ENCODE data around the gene EPHA4.
"Not testable (repeated sequence)": the region's sequence is repeated elsewhere in the genome, so short reads cannot be mapped to it uniquely, and the experiment has no call there.

EPHA4 gene

GRCh38 chr2:221539246-221539645 lies 32.9 kb downstream of the EPHA4 start:
- no peak for DNase-seq (ENCODE audit: low read depth)

- no peak for DNase-seq (ENCODE audit: low read depth)
Observed at GRCh38 chr2:221535824-221536223, 36.3 kb downstream of the EPHA4 start.

GRCh38 chr2:221533299-221533698 lies 38.8 kb downstream of the EPHA4 start:
- DNase-seq (ENCODE audit: low read depth): no peak

GRCh38 chr2:221532641-221533040 lies 39.5 kb downstream of the EPHA4 start:
- DNase-seq (ENCODE audit: low read depth): no peak

- DNase-seq (ENCODE audit: low read depth): no peak
Observed at GRCh38 chr2:221530653-221531037, 41.5 kb downstream of the EPHA4 start.

- no peak for DNase-seq (ENCODE audit: low read depth)
Observed at GRCh38 chr2:221529943-221530652, 42.0 kb downstream of the EPHA4 start.

GRCh38 chr2:221529177-221529942 lies 42.7 kb downstream of the EPHA4 start:
- no peak for DNase-seq (ENCODE audit: low read depth)

GRCh38 chr2:221527776-221528309 lies 44.3 kb downstream of the EPHA4 start:
- DNase-seq (ENCODE audit: low read depth): no peak

GRCh38 chr2:221524158-221524557 lies 47.9 kb downstream of the EPHA4 start:
- no peak for DNase-seq (ENCODE audit: low read depth)

GRCh38 chr2:221521233-221521845 lies 50.8 kb downstream of the EPHA4 start:
- no peak for DNase-seq (ENCODE audit: low read depth)

GRCh38 chr2:221518935-221519625 lies 53.0 kb downstream of the EPHA4 start:
- DNase-seq (ENCODE audit: low read depth): no peak

GRCh38 chr2:221518201-221518934 lies 53.7 kb downstream of the EPHA4 start:
- no peak for DNase-seq (ENCODE audit: low read depth)

- DNase-seq (ENCODE audit: low read depth): peak; percentile 55
Observed at GRCh38 chr2:221517696-221518151, 54.4 kb downstream of the EPHA4 start.

GRCh38 chr2:221517146-221517695 lies 54.9 kb downstream of the EPHA4 start:
- no peak for DNase-seq (ENCODE audit: low read depth)

- DNase-seq (ENCODE audit: low read depth): no peak
Observed at GRCh38 chr2:221515864-221516263, 56.2 kb downstream of the EPHA4 start.

GRCh38 chr2:221514305-221515040 lies 57.6 kb downstream of the EPHA4 start:
- no peak for DNase-seq (ENCODE audit: low read depth)

GRCh38 chr2:221513232-221513631 lies 58.9 kb downstream of the EPHA4 start:
- DNase-seq (ENCODE audit: low read depth): no peak

GRCh38 chr2:221511325-221511724 lies 60.8 kb downstream of the EPHA4 start:
- not testable (repeated sequence) for DNase-seq (ENCODE audit: low read depth)

- DNase-seq (ENCODE audit: low read depth): no peak
Observed at GRCh38 chr2:221506469-221506868, 65.6 kb downstream of the EPHA4 start.

- DNase-seq (ENCODE audit: low read depth): no peak
Observed at GRCh38 chr2:221505605-221506004, 66.5 kb downstream of the EPHA4 start.
